OCI-M1 (cell line): Measurements from ENCODE around the gene LPP.
A peak's percentile ranks its signal among the peaks of the same experiment; 100 is the strongest.

Source experiments
- DNase-seq: peaks from one replicate; lab custom pipeline; 2025; lab: John Stamatoyannopoulos, UW

Gene LPP

DNA sequence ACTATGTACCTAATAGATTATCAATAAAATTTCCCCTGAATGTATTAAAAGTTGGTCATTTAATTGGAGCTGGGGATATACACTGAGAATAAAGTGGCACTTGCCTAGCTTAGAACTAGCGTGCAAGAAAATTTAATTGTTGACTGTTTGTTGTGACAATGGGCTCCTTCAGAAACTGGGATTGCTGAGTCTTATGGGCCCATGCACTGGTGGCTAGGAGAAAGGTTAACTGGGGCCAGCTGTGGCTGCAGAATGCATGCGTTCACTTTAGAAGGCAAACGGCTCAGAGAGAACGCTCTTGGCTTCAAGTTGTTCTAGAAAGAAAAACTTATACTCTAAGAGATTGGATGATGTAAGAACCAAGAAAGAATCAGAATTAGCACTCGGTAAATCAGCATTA, 18.7 kb upstream of the LPP start:
- no peak for DNase-seq

DNA sequence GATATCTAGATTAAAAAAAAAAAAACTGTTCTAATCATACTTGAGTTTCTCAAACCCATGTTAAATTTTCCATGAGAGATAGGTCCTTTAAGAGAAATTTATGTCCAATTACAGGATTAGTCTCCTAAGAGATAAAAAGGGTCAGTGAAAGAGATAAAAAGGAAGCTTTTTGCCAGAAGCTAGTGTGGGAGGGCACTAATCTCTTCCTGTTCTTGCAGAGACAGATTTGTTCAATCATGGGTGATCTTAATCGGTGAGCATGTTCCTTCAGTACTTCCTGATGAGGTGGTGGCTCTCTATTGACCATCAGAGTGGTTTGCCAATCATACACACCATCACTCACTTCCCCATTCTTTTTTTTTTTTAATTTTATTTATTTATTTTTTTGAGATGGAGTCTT, 16.9 kb upstream of the LPP start:
- DNase-seq, result peak; percentile 59

GRCh38 chr3:188139466-188139865, 14.5 kb upstream of the LPP start:
- DNase-seq, result no peak

DNA sequence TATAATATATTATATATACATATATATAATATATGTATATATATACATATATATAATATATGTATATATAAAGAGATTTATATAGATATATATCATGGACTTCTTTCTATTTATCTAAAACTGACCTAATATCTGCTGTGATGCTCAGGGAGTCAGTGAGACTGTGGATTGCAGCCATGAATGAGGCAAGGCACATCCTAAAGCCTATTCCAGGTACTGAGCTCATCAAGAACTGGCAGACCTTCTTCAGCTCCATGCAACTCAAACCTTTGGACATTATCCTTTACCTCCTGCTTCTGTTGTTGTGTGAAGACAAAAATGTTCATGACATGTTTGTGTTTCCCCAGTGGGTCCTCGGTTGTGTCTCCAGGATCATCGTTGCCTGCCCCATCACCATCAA, 7.7 kb upstream of the LPP start:
- no peak for DNase-seq

GRCh38 chr3:188147782-188148181, 6.2 kb upstream of the LPP start:
- DNase-seq, result no peak

DNA sequence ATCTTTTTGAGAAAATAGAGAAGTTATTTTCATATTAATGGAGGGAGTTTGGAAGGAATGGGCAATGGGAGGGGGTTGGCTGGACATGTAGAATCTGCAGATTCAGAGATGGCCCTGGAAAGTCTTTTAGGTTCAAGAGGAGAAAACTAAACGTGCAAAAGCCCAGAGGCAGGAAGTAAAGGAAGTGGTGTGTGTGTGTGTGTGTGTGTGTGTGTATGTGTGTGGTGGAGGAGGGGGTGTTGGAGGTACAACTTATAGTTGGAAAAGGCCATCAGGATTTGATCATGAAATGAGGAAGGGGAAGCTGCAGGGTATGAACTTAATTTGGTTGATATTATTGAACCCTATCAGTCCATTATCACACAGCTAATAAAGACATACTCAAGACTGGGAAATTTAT, 5.6 kb upstream of the LPP start:
- DNase-seq, result no peak

DNA sequence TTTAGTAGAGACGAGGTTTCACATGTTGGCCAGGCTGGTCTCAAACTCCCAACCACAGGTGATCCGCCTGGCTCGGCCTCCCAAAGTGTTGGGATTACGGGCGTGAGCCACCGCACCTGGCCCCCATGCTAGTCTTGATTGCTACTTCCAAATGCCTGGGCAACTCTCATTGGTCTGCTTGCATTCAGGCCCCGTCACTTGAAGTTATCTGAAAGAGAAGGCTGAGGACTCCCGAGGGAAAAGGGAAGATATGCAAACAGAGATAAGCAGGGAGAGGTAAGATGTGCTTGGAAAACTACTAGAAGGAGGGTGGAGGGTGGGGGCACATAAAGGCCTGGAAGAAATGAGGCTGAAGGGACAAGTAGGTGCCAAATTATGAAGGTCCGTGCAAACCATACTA, 4.4 kb upstream of the LPP start:
- DNase-seq, result no peak

DNA sequence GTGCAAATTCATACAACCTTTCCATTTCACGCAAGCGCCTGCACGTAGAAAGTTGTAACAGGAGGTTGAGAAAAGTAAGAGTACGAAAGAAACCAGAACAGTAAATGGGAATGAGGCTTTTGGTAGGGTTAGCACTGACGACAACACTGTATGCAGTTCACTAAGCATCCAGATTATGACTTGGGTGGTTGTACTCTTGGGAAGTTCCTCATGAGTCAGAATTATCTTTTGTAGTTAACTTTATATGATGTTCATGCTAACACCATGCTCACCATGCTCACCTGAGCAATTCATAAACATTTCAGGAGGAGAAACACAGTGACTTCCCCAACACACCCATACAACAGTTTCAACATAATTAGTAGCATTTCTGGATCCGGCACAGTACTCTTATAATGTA, 3.0 kb upstream of the LPP start:
- no peak for DNase-seq

DNA sequence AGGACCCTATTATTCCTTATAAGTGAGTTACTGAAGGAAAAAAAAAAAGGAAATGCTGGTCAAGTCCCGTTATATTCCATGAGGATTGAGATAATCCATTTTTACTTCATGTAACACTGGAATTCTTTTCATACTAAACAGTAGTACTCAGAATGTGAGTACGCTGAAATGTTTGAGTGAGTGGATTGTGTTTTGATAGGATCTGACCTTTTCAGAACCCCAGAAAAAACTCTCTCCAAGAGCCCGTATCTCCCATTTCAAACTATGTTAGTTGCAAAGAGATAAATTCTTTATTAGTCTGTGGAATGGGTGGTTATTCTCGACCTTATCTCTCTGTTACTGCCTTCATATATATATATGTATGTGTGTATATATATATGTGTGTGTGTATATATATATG, 2.5 kb upstream of the LPP start:
- no peak for DNase-seq

GRCh38 chr3:188152660-188153436, 1.1 kb upstream of the LPP start:
- peak; percentile 31 for DNase-seq

DNA sequence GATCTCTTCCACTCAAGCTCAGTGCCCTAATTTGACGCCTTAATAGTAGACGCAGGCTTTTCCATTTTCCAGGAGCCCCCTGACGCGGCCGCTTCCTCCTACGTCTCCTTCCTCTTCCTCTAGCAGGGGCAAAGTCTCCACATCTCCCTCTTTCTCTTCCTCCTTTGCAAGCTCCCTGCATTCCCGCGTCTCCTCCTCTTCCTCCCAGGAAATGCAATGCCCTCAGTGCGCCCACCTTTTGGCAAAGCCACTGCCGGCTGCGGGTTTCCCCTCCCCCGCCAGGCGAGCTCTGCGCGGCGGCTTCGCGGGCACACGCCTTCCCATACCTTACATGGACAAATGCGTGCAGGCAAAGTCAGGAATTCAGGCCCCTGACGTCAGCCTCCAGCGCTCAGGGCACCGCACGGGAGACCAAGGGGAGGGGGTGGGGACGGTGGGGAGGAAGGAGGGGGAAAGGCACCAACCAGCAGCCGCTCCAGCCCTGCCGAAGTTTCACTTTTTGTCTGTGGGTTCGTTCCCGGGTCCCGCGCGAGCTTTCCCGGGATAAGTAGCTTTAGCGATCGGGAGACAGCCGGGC, 432 bp upstream of the LPP start:
- DNase-seq, result peak; percentile 67

GRCh38 chr3:188154809-188155574, 1.0 kb downstream of the LPP start:
- no peak for DNase-seq

GRCh38 chr3:188156056-188156455, 2.1 kb downstream of the LPP start:
- DNase-seq, result no peak

DNA sequence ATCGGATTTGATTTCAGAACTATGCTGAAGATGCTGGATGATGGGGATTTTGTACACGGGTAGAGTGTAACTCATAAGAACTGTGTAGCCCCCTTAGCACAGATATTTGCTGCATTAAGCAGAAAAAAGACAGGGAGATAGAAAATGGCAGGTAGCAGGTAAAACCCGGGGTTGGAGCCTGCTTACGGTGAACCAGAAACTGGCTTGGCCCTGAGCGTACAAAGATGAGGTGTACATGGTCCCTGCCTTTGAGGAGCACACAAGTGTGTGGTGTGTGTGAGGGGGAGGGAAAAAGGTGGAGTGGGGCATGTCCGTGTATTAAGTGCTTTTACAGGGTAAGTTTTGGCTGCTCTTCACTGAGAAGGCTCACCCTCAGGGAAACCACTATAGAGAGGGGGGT, 3.5 kb downstream of the LPP start:
- DNase-seq, result no peak

DNA sequence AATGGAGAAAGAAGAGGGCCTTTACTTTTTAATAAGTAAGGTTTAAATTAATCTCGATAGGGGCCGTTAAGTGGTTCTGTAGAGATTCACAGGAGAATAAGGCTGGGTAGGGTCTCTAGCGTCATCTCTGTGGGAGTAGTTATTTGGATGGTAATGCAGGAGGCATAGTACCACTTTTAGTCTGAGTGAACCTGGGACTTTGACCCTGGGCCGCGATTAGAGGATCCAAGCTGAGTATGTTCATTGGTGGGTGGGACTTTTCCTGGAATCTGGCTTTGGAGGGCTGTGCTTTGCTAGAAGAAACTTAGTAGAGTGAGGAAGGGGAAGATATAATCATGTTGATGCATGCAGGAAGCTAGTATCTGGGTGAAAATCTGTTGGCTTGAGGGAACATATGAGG, 4.0 kb downstream of the LPP start:
- DNase-seq, result no peak

DNA sequence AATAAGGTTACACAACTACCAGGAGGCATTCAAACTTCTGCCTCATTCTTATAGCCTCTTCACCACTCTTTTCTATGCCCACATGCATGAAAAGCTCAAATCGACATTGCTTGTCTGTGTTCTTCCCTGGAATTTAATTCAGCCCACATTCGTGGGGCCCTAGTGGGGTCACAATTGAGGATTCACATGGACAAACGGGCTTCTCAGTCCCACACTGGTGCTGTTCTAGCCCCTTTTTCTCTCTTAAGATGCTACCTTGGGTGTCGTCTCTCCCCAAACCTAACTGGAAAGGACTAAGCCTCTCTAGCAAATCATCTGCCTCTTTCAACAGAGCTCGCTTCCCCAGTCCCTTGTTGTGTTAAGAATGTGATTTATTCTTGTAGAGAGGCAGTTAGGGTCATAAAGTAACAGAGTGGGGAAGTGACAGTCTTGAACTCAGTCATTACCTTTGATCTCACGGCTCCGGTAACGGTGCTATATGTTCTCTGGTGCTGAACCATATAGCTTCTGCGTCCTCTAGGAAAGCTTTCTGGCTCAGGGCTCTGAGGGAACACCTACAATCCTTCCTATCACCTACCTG, 4.9 kb downstream of the LPP start:
- DNase-seq, result no peak

DNA sequence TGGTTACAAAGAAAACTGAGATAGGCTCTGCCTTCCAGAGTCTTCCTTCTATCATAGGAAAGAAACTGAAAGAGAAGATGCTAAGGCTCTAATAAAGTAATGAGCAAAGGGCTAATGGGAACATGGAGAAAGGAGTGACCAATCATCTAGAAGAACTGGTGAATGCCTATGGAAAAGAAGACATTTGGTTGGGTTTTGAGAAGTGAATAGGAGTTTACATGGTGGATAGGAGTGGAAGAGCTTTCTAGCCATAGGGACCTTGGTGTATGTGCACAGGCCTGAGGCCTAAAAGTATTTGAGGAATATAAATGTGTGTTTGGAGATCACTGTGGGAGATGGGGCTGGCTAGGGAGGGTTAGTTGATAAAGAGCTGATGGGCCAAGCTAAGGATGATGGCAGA, 6.8 kb downstream of the LPP start:
- DNase-seq, result no peak

- DNase-seq, result peak; percentile 9
Measured at GRCh38 chr3:188164248-188164687, 10.3 kb downstream of the LPP start.

DNA sequence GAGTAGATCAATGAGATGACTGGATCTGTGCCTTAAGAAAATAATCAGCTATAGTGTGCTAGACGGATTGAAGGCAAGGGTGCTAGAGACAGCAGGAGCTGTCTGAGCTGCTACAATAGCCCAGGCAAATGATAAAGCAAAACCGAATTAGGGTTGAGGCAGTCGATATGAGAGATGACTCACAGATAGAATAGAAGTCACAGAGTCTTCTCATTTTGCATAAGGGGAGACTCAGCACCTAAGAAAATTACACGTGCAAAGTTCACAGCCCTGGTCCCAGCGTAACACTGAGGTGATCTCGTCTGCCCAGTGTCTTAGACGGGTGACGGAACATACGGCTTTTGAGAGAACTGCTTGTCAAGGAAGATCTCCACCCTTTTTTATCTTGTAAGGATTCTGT, 11.6 kb downstream of the LPP start:
- no peak for DNase-seq

GRCh38 chr3:188166441-188166840, 12.5 kb downstream of the LPP start:
- no peak for DNase-seq

GRCh38 chr3:188168186-188168585, 14.2 kb downstream of the LPP start:
- DNase-seq, result no peak

GRCh38 chr3:188168648-188169047, 14.7 kb downstream of the LPP start:
- no peak for DNase-seq
